Mesendoderm (in vitro differentiated cells): ENCODE data around the gene PRKN.

Source experiments
- DNase-seq: peaks from one replicate; pipeline ENCODE4 v3.0.0; 2013
- H2AK5ac ChIP-seq: 2 replicates; pipeline ENCODE4 v1.6.1; 2013; ENCODE audit warnings: low read length, inconsistent platforms
- H2BK120ac ChIP-seq: 2 replicates; pipeline ENCODE4 v1.6.1; 2013; ENCODE audit warnings: low read depth, mild to moderate bottlenecking, low read length, moderate library complexity, mixed read lengths
- H2BK15ac ChIP-seq: replicated peaks from 2 replicates; pipeline ENCODE4 v1.6.1; 2013; ENCODE audit warnings: low read depth, mild to moderate bottlenecking, moderate library complexity
- H2BK5ac ChIP-seq: 2 replicates; pipeline ENCODE4 v1.6.1; 2013; ENCODE audit warnings: low read length, inconsistent platforms
- H3K18ac ChIP-seq: 2 replicates; pipeline ENCODE4 v1.6.1; 2013; ENCODE audit warnings: mild to moderate bottlenecking, low read length, mixed read lengths
- H3K23ac ChIP-seq: one replicate; pipeline ENCODE4 v1.6.1; 2013; ENCODE audit warnings: low read length
- H3K27ac ChIP-seq: 2 replicates; pipeline ENCODE4 v1.5.1; 2013; ENCODE audit warnings: low read depth, mild to moderate bottlenecking, inconsistent platforms, low read length, moderate library complexity
- H3K27me3 ChIP-seq: 2 replicates; pipeline ENCODE4 v1.6.1; 2013; ENCODE audit warnings: low read length, control low read depth, mild to moderate bottlenecking, inconsistent platforms; ENCODE audit not compliant: insufficient read depth, poor library complexity
- H3K36me3 ChIP-seq: 2 replicates; pipeline ENCODE4 v1.6.1; 2013; ENCODE audit warnings: low read length, inconsistent platforms; ENCODE audit not compliant: control insufficient read depth, insufficient read depth
- H3K4ac ChIP-seq: one replicate; pipeline ENCODE4 v1.6.1; 2013; ENCODE audit warnings: low read depth, mild to moderate bottlenecking, low read length, moderate library complexity
- H3K4me1 ChIP-seq: 2 replicates; pipeline ENCODE4 v1.6.1; 2013; ENCODE audit warnings: low read depth, low read length, inconsistent platforms; ENCODE audit not compliant: control insufficient read depth
- H3K4me2 ChIP-seq: 2 replicates; pipeline ENCODE4 v1.6.1; 2013; ENCODE audit warnings: low read length
- H3K4me3 ChIP-seq: 2 replicates; pipeline ENCODE4 v1.5.1; 2013; ENCODE audit warnings: mild to moderate bottlenecking, low read length
- H3K56ac ChIP-seq: one replicate; pipeline ENCODE4 v1.6.1; 2013; ENCODE audit warnings: low read length
- H3K79me1 ChIP-seq: 2 replicates; pipeline ENCODE4 v1.6.1; 2013; ENCODE audit warnings: low read length, inconsistent platforms
- H3K79me2 ChIP-seq: 2 replicates; pipeline ENCODE4 v1.6.1; 2013; ENCODE audit warnings: mild to moderate bottlenecking, low read length; ENCODE audit not compliant: control insufficient read depth, insufficient read depth
- H3K9ac ChIP-seq: 2 replicates; pipeline ENCODE4 v1.6.1; 2013; ENCODE audit warnings: low read length, inconsistent platforms
- H4K5ac ChIP-seq: one replicate; pipeline ENCODE4 v1.6.1; 2013; ENCODE audit warnings: low read length
- H4K8ac ChIP-seq: one replicate; pipeline ENCODE4 v1.6.1; 2013; ENCODE audit warnings: low read depth, mild to moderate bottlenecking, control low read depth, low read length, moderate library complexity
- WGBS: extraction: QIAGEN DNeasy Blood & Tissue Kit; methylation state at CpG from one replicate; pipeline ENCODE4 v1.1.7; 2013; ENCODE audit warnings: low lambda C conversion rate, missing lambda C conversion rate; ENCODE audit not compliant: insufficient coverage; ENCODE audit errors: extremely low coverage; 5-methylcytosine and 5-hydroxymethylcytosine counted together

PRKN gene

DNA sequence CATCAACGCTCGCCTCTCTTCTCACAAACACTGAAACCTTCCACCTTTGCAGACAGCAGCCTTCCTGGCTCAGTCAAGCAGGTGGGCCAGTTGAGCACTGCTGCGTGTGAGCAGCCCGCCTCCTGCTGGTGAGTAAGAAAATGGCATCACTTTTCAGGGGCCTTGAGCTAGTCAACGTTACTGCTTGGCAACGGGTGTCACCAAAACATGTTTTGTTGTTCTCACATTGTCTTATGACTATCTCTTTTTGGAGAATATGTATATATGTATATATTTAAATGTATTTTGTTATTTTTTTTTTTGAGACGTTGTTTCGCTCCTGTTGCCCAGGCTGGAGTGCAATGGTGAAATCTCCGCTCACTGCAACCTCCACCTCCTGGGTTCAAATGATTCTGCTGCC, 1356.7 kb downstream of the PRKN start:
- no peaks in the 10 kb centered on the region for H3K4me1 ChIP-seq
- H3K79me2 ChIP-seq, result no peaks in the 10 kb centered on the region
- no peak overlapping the region for H2BK5ac ChIP-seq
- no peak overlapping the region for H4K5ac ChIP-seq
- no peak overlapping the region for H3K4me3 ChIP-seq
- no peak overlapping the region for H4K8ac ChIP-seq
- H3K27me3 ChIP-seq, result no peaks in the 10 kb centered on the region
- H3K36me3 ChIP-seq, result no peaks in the 10 kb centered on the region
- no peak overlapping the region for H3K4me2 ChIP-seq
- H2BK120ac ChIP-seq, result no peak overlapping the region
- H2AK5ac ChIP-seq, result no peak overlapping the region
- no peak overlapping the region for H3K56ac ChIP-seq
- H3K4ac ChIP-seq, result no peak overlapping the region
- no peaks in the 10 kb centered on the region for H3K79me1 ChIP-seq
- H3K23ac ChIP-seq, result no peak overlapping the region
- no CpG with 5 or more reads among the region's 9 CpGs for WGBS
- H2BK15ac ChIP-seq, result no peak overlapping the region
- H3K18ac ChIP-seq, result no peak overlapping the region
- H3K9ac ChIP-seq, result no peak overlapping the region
- DNase-seq, result peak; percentile 87
- no peak overlapping the region for H3K27ac ChIP-seq

- Histone ChIP-seq H3K36me3 (no peaks in the 10 kb centered on the region), H4K5ac (no peak overlapping the region), H3K9ac (no peak overlapping the region), H3K56ac (no peak overlapping the region), H2AK5ac (no peak overlapping the region), H4K8ac (no peak overlapping the region), H3K23ac (no peak overlapping the region), H3K4me3 (no peak overlapping the region), H3K18ac (no peak overlapping the region), H3K79me2 (no peaks in the 10 kb centered on the region), H3K4ac (no peak overlapping the region), H3K4me2 (no peak overlapping the region), H3K27ac (no peak overlapping the region), H3K79me1 (no peaks in the 10 kb centered on the region), H2BK5ac (no peak overlapping the region), H3K4me1 (no peaks in the 10 kb centered on the region), H2BK120ac (no peak overlapping the region), H2BK15ac (no peak overlapping the region), H3K27me3 (no peaks in the 10 kb centered on the region)
- no CpG with 5 or more reads among the region's 13 CpGs for WGBS
- peak; percentile 43 for DNase-seq
Observed at GRCh38 chr6:161369339-161369738, 1358.2 kb downstream of the PRKN start.

- H3K36me3 ChIP-seq, result no peaks in the 10 kb centered on the region
- no peaks in the 10 kb centered on the region for H3K4me1 ChIP-seq
- H3K4ac ChIP-seq, result no peak overlapping the region
- no peak overlapping the region for H2AK5ac ChIP-seq
- no peaks in the 10 kb centered on the region for H3K27me3 ChIP-seq
- no peaks in the 10 kb centered on the region for H3K79me2 ChIP-seq
- H3K27ac ChIP-seq, result no peak overlapping the region
- H2BK15ac ChIP-seq, result no peak overlapping the region
- H3K4me2 ChIP-seq, result no peak overlapping the region
- H3K9ac ChIP-seq, result no peak overlapping the region
- H3K4me3 ChIP-seq, result no peak overlapping the region
- no peak for DNase-seq
- no peak overlapping the region for H4K5ac ChIP-seq
- no peaks in the 10 kb centered on the region for H3K79me1 ChIP-seq
- no peak overlapping the region for H3K56ac ChIP-seq
- no peak overlapping the region for H2BK5ac ChIP-seq
- WGBS, result no CpG with 5 or more reads among the region's 7 CpGs
- no peak overlapping the region for H4K8ac ChIP-seq
- no peak overlapping the region for H3K23ac ChIP-seq
- H2BK120ac ChIP-seq, result no peak overlapping the region
- H3K18ac ChIP-seq, result no peak overlapping the region
Observed at GRCh38 chr6:161368514-161368913, 1359.1 kb downstream of the PRKN start.

GRCh38 chr6:161367472-161367871, 1360.1 kb downstream of the PRKN start:
- H3K4me2 ChIP-seq, result no peak overlapping the region
- no peak overlapping the region for H2BK5ac ChIP-seq
- no peak overlapping the region for H3K18ac ChIP-seq
- H3K27ac ChIP-seq, result no peak overlapping the region
- H2AK5ac ChIP-seq, result no peak overlapping the region
- H2BK15ac ChIP-seq, result no peak overlapping the region
- H3K4me1 ChIP-seq, result no peaks in the 10 kb centered on the region
- H4K8ac ChIP-seq, result no peak overlapping the region
- H2BK120ac ChIP-seq, result no peak overlapping the region
- H3K36me3 ChIP-seq, result no peaks in the 10 kb centered on the region
- DNase-seq, result no peak
- H4K5ac ChIP-seq, result no peak overlapping the region
- no peaks in the 10 kb centered on the region for H3K79me2 ChIP-seq
- no CpG with 5 or more reads among the region's 12 CpGs for WGBS
- no peak overlapping the region for H3K56ac ChIP-seq
- H3K9ac ChIP-seq, result no peak overlapping the region
- no peak overlapping the region for H3K4ac ChIP-seq
- H3K4me3 ChIP-seq, result no peak overlapping the region
- no peaks in the 10 kb centered on the region for H3K27me3 ChIP-seq
- no peak overlapping the region for H3K23ac ChIP-seq
- no peaks in the 10 kb centered on the region for H3K79me1 ChIP-seq

- Histone ChIP-seq H3K23ac (no peak overlapping the region), H3K9ac (no peak overlapping the region), H2BK5ac (no peak overlapping the region), H3K4me3 (no peak overlapping the region), H3K27ac (no peak overlapping the region), H3K79me2 (no peaks in the 10 kb centered on the region), H3K36me3 (no peaks in the 10 kb centered on the region), H4K5ac (no peak overlapping the region), H2AK5ac (no peak overlapping the region), H3K56ac (no peak overlapping the region), H3K79me1 (no peaks in the 10 kb centered on the region), H2BK15ac (no peak overlapping the region), H3K4me2 (no peak overlapping the region), H3K27me3 (no peaks in the 10 kb centered on the region), H2BK120ac (no peak overlapping the region), H3K4ac (no peak overlapping the region), H3K18ac (no peak overlapping the region), H4K8ac (no peak overlapping the region), H3K4me1 (no peaks in the 10 kb centered on the region)
- WGBS, result no CpG with 5 or more reads among the region's 11 CpGs
- DNase-seq, result no peak
Observed at GRCh38 chr6:161366301-161366923, 1361.2 kb downstream of the PRKN start.

- no peak overlapping the region for H2BK120ac ChIP-seq
- H3K18ac ChIP-seq, result no peak overlapping the region
- no peaks in the 10 kb centered on the region for H3K27me3 ChIP-seq
- no peak for DNase-seq
- H3K4ac ChIP-seq, result no peak overlapping the region
- no peak overlapping the region for H3K27ac ChIP-seq
- H2AK5ac ChIP-seq, result no peak overlapping the region
- H3K4me2 ChIP-seq, result no peak overlapping the region
- WGBS, result no CpG with 5 or more reads among the region's 6 CpGs
- H3K23ac ChIP-seq, result no peak overlapping the region
- H3K79me2 ChIP-seq, result no peaks in the 10 kb centered on the region
- H3K36me3 ChIP-seq, result no peaks in the 10 kb centered on the region
- no peak overlapping the region for H3K56ac ChIP-seq
- no peak overlapping the region for H4K8ac ChIP-seq
- no peak overlapping the region for H2BK15ac ChIP-seq
- no peak overlapping the region for H4K5ac ChIP-seq
- H3K79me1 ChIP-seq, result no peaks in the 10 kb centered on the region
- H3K4me1 ChIP-seq, result no peaks in the 10 kb centered on the region
- no peak overlapping the region for H3K4me3 ChIP-seq
- no peak overlapping the region for H3K9ac ChIP-seq
- no peak overlapping the region for H2BK5ac ChIP-seq
Observed at GRCh38 chr6:161365633-161366032, 1361.9 kb downstream of the PRKN start.
